ENCODE results near the gene CTNNA1. TPM values are rescaled to one million over a fixed set of nuclear protein-coding genes. Genes with fewer than 3 reads are reported as not detected.

The CTNNA1 gene
- total and polyA plus RNA-seq, 2 donors (not counting 3 experiments of a cell fraction or from before 2014, with no cell fraction given), result 156 to 394 TPM

- ChIA-PET POLR2A (no interaction called here), CTCF (interaction anchor here (1.1 kb wide), 1 partner anchor 162 kb away, joined by 3 read pairs; no protein-coding TSS in a partner anchor)
- no peak overlapping the region for H3K4me2 ChIP-seq (ENCODE audit: insufficient read depth, low read length)
- H3K4me1 ChIP-seq (ENCODE audit: control insufficient read depth, extremely low read depth, insufficient read depth, low read length), result peaks cover 6% of the 10 kb centered on the region
- H3K9ac ChIP-seq (replicated peaks; ENCODE audit: extremely low read depth, insufficient read depth, low read length), result no peak overlapping the region
- H3K4me3 ChIP-seq (replicated peaks in 1 of 3; ENCODE audit: insufficient read depth in 1 of 3, low read depth in 1 of 3, low read length in 3 of 3), result no peak overlapping the region
- H3K9me1 ChIP-seq (replicated peaks; ENCODE audit: control insufficient read depth, extremely low read depth, insufficient read depth, low read length), result no peaks in the 10 kb centered on the region
- no peaks in the 10 kb centered on the region for H4K20me1 ChIP-seq (replicated peaks; ENCODE audit: control insufficient read depth, extremely low read depth, insufficient read depth, low read length)
- H3K27me3 ChIP-seq (ENCODE audit: control insufficient read depth in 2 of 2, insufficient read depth in 2 of 2, low read length in 2 of 2), result no peaks in the 10 kb centered on the region
- H2AFZ ChIP-seq (ENCODE audit: low read depth, low read length), result no peak overlapping the region
- no peaks in the 10 kb centered on the region for H3K79me2 ChIP-seq (ENCODE audit: control insufficient read depth, insufficient read depth, low read length)
- intact Hi-C loops (cut with micrococcal nuclease), result no loop called here
- FAIRE-seq (no peak), DNase-seq (ENCODE audit: low read depth, low spot score) (no peak)
- no peaks in the 10 kb centered on the region for H3K36me3 ChIP-seq (ENCODE audit: control insufficient read depth in 2 of 2, extremely low read depth in 1 of 2, insufficient read depth in 2 of 2, low read length in 2 of 2)
- dilution Hi-C loops (cut with MboI; ENCODE audit: extremely low pct_ligation_motif_present, low sequenced_read_pairs), result no loop called here
- no peak overlapping the region for H3K27ac ChIP-seq (ENCODE audit: insufficient read depth, low read depth, low read length)
- no peaks in the 10 kb centered on the region for H3K9me3 ChIP-seq (replicated peaks; ENCODE audit: control insufficient read depth, insufficient read depth, low read length)
- TF ChIP-seq POLR2A (IDR thresholded peaks at IDR 0.05; ENCODE audit: low read depth, low read length), result no peak
- TF ChIP-seq, protein P1, sequence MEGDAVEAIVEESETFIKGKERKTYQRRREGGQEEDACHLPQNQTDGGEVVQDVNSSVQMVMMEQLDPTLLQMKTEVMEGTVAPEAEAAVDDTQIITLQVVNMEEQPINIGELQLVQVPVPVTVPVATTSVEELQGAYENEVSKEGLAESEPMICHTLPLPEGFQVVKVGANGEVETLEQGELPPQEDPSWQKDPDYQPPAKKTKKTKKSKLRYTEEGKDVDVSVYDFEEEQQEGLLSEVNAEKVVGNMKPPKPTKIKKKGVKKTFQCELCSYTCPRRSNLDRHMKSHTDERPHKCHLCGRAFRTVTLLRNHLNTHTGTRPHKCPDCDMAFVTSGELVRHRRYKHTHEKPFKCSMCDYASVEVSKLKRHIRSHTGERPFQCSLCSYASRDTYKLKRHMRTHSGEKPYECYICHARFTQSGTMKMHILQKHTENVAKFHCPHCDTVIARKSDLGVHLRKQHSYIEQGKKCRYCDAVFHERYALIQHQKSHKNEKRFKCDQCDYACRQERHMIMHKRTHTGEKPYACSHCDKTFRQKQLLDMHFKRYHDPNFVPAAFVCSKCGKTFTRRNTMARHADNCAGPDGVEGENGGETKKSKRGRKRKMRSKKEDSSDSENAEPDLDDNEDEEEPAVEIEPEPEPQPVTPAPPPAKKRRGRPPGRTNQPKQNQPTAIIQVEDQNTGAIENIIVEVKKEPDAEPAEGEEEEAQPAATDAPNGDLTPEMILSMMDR (IDR thresholded peaks at IDR 0.05; ENCODE audit: extremely low read depth in 1 of 2, insufficient read depth in 1 of 2, low read depth in 1 of 2, low read length in 2 of 2), result no peak
- no peak for TF ChIP-seq GATA2 (IDR thresholded peaks at IDR 0.05; ENCODE audit: insufficient read depth, insufficient read length, low read depth, low read length)
- no peak for TF ChIP-seq FOS (IDR thresholded peaks at IDR 0.05; ENCODE audit: borderline replicate concordance, insufficient read depth, low read length)
- TF ChIP-seq MYC (IDR thresholded peaks at IDR 0.05; ENCODE audit: low read depth, low read length), result no peak
- no peak for TF ChIP-seq EZH2 (IDR thresholded peaks at IDR 0.05; ENCODE audit: borderline replicate concordance, low read depth, low read length, severe bottlenecking)
- no peak for TF ChIP-seq POLR2AphosphoS5 (IDR thresholded peaks at IDR 0.05; ENCODE audit: insufficient read depth, low read depth, low read length)
- TF ChIP-seq JUN (IDR thresholded peaks at IDR 0.05; ENCODE audit: borderline replicate concordance, insufficient read depth, insufficient read length, low read depth), result no peak
- no peak for TF ChIP-seq MAX (IDR thresholded peaks at IDR 0.05; ENCODE audit: insufficient read depth, insufficient read length)
- BruUV-seq (replicated peaks), result no TSS peak
Measured at GRCh38 chr5:138951091-138951985, 198.1 kb downstream of the CTNNA1 start.

Data from endothelial cell of umbilical vein (primary cell).